WI38 (cell line): ENCODE data around the gene BCL2L1.

Experiments used
- H3K4me3 ChIP-seq: 2 replicates; pipeline ENCODE4 v1.5.1; 2011; ENCODE audit warnings: low read depth, mild to moderate bottlenecking, control low read depth, low read length
- TF ChIP-seq, protein P1 (sequence below): IDR thresholded peaks from 2 replicates; pipeline ENCODE4 v1.5.1; 2012; ENCODE audit warnings: low read depth, mild to moderate bottlenecking, control low read depth, low read length

Gene BCL2L1

DNA sequence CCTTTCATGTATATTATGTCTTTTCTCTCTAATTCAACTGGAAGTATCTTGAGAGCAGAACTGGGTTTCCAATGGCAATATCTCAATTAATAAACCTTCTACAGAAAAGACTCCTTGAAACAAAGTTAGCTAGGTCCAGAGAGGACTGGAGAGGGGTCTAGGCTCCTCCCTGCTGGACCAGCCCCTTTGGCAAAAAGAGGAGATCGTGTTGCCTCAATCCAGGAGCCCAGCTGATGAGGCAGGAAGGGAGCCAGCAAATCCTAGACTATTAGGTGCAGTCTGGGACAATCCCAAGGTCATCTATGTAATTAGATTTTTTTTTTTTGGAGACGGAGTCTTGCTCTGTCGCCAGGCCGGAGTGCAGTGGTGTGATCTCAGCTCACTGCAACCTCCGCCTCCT is 21.9 kb downstream of the BCL2L1 start:
- TF ChIP-seq, protein P1, sequence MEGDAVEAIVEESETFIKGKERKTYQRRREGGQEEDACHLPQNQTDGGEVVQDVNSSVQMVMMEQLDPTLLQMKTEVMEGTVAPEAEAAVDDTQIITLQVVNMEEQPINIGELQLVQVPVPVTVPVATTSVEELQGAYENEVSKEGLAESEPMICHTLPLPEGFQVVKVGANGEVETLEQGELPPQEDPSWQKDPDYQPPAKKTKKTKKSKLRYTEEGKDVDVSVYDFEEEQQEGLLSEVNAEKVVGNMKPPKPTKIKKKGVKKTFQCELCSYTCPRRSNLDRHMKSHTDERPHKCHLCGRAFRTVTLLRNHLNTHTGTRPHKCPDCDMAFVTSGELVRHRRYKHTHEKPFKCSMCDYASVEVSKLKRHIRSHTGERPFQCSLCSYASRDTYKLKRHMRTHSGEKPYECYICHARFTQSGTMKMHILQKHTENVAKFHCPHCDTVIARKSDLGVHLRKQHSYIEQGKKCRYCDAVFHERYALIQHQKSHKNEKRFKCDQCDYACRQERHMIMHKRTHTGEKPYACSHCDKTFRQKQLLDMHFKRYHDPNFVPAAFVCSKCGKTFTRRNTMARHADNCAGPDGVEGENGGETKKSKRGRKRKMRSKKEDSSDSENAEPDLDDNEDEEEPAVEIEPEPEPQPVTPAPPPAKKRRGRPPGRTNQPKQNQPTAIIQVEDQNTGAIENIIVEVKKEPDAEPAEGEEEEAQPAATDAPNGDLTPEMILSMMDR = no peak
- no peak overlapping the region for H3K4me3 ChIP-seq

DNA sequence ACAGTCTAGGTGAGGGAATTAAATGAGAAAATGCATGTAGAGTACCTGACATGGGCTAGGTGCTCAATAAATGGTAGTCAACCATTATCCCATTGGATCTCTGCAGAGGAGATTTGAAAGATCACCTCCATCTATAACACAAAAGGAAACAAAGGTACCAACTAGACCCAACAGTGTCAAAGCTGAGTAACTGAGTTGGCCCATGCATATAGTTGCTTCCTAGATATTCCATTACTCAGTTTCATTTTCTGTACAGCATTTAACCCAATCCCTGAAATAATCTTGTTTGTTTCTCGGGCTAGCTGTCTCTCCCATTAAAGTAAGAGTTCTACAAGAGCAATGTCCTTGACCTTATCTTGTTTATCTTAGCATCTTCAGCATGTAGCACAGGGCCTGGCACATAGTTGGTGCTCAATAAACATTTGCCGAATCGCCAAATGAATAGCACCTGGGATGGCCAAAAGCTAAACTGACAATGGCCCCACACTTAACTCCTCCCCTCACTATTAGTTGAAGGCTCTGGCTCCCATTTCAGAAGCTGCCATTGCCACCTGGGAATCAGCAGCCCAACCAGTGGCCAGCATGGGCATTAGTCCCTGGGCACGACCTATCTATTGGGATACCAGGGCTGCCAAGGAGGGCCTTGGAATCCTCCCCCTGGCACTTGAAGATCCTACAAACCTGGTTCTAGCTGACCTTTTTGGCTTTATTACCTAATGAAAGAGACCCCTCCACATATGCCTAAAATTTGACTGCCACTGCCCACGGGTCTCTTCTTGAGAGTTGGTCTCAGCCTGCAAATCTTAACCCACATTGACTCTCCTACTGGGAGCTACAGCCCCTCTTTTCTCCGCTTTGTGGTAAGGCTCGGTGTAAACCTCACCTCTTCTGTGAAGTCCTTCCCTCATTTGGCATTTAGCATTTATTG is 22.6 kb downstream of the BCL2L1 start:
- TF ChIP-seq, protein P1 = no peak
- no peak overlapping the region for H3K4me3 ChIP-seq

DNA sequence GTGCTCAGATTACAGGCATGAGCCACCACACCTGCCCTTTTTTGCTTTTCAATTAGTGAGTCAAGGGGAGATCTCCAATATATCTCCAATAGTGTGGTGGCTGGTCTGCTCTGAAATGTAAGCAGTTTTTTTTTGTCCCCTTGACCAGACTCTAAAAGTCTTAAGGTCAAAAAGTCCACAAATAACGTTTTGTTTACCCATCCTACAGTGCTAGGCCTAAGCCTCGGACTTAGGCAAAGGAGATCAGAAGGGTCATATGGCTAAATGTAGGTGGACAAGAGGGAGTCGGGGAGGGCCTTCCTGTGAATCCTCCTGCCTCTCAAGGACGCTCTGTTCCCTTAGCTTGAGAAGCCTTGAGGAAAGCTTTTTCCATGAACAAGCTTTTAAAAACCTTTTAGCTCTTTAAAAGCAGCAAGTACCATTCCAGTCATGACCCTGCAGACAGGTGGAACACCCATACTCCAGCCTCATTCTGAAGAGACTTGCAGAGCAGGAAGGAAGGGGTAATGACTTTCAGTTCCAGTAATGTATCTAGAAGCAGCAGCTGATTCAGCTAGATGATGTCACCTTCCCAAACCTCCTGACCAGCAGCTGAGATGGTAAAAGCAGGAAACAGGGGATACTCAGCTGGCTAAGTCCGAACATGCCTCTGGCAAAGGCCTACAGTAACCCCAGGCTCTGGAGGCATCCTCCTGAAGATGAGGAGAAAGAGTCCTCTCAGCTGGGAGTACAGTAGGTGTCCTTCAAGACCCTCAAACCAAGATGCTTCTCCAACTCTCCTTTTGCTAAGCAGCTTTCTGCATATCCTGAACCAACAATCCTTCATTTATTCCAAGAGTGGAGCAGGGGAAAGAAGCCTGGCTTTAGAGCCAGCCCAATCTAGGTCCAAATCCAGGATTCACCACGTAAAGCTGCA is 23.6 kb downstream of the BCL2L1 start:
- no peak overlapping the region for H3K4me3 ChIP-seq
- TF ChIP-seq, protein P1 = no peak

DNA sequence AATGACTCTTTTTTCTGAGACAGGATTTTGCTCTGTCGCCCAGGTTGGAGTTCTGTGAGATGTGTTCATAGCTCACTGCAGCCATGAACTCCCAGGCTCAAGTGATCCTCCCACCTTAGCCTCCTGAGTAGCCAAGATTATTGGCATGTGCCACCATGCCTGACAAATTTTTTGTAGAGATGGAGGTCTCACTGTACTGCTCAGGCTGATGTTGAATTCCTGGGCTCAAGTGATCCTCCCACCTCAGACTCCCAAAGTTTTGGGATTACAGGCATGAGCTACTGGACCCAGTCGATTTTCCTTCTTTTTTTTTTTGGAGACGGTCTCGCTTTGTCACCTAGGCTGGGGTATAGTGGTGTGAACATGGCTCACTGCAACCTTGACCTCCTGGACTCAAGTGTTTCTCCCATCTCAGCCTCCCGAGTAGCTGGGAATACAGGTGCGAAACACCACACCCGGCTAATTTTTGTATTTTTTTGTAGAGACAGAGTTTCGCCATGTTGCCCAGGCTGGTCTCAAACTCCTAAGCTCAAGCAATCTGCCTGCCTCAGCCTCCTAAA is 24.3 kb downstream of the BCL2L1 start:
- no peak overlapping the region for H3K4me3 ChIP-seq

DNA sequence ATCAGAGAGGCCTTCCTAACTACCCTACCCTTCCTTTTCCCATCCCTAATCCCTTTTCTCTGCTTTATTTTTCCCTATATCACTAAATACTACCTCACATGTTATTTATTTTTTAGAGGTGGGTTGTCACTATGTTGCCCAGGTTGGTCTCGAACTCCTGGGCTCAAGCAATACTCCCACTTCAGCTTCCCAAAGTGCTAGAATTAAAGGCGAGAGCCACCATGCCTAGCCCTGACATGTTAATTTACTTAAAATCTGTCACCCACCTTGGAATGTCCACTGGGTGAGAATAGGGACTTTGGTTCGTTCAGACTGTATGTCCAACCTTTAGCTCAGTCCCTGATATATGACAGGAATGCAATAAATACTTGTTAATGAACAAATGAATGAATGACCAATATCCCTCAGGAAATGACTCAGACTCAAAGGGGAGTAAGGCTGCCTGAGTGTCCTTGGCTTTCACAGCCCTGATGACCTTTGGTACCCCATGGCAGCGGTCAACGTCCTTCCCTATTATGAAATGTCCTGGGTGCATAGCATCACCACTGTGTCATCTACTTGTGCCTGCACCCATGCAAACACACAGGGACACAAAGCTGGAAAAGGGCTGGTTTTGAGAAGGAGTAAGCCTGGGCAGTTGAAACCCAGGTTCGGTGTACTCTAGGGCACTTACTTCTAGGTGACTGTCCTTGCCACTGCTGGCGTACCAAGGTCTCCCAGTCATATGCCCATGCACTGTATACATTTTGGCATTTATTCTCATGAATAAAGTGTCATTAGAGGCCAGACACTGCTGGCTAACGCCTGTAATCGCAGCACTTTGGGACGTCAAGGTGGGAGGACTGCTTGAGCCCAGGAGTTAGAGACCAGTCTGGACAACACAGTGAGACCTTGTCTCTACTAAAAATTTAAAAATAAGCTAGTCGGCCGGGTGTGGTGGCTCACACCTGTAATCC is 26.5 kb downstream of the BCL2L1 start:
- H3K4me3 ChIP-seq = no peak overlapping the region
- TF ChIP-seq, protein P1 = no peak

More for the DNA sequence above, 24.3 kb downstream of the BCL2L1 start:
- TF ChIP-seq, protein P1 = no peak

DNA sequence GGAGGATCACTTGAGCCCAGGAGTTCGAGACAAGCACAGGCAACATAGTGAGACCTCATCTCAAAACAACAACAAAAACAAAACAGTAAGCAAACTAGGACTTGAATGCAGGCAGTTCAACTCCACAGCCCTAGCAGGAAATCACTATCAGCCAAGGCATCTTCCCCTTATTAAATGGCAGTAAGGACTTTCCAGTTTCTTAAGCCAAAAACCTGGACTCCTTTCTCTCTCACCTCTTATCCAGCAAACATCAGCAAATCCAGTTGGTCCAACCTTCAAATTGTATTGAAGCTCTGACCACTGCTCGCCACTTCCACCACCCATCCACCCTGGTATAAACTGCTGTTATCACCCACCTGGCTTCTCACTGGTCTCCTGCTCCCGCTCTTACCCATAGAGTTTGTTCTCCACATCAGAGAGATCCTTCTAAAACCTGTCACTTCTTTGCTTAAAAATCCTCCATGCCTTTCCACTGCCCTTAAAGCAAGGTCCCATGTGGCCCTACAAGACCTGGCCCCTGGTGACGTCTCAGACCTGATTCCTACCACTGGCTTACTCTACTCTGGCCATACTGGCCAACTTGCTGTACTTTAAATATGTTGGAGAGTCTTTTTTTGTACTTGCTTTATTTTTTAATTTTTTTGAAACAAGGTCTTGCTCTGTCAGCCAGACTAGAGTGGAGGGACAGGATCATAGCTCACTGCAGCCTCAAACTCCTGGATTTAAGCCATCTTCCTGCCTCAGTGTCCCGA is 27.6 kb downstream of the BCL2L1 start:
- no peak overlapping the region for H3K4me3 ChIP-seq

More for the DNA sequence above, 27.6 kb downstream of the BCL2L1 start:
- TF ChIP-seq, protein P1 = no peak
